Measurements from ENCODE around the gene CREB3L2.

The CREB3L2 gene

GRCh38 chr7:137954614-137955013 lies 47.3 kb downstream of the CREB3L2 start:
- no peak for TF ChIP-seq CTCF (IDR thresholded peaks at IDR 0.05; ENCODE audit: extremely low read depth, missing control alignments)
- DNase-seq (ENCODE audit: low spot score) = no peak

- no peak for TF ChIP-seq CTCF (IDR thresholded peaks at IDR 0.05; ENCODE audit: extremely low read depth, missing control alignments)
- no peak for DNase-seq (ENCODE audit: low spot score)
These were observed 48.0 kb downstream of the CREB3L2 start for GRCh38 chr7:137953665-137954470.

- TF ChIP-seq CTCF (IDR thresholded peaks at IDR 0.05; ENCODE audit: extremely low read depth, missing control alignments) = no peak
- DNase-seq (ENCODE audit: low spot score) = no peak
These were observed 48.7 kb downstream of the CREB3L2 start for GRCh38 chr7:137953043-137953664.

- DNase-seq (ENCODE audit: low spot score) = no peak
- no peak for TF ChIP-seq CTCF (IDR thresholded peaks at IDR 0.05; ENCODE audit: extremely low read depth, missing control alignments)
These were observed 49.5 kb downstream of the CREB3L2 start for GRCh38 chr7:137952426-137952805.

- DNase-seq (ENCODE audit: low spot score) = no peak
- TF ChIP-seq CTCF (IDR thresholded peaks at IDR 0.05; ENCODE audit: extremely low read depth, missing control alignments) = no peak
These were observed 50.0 kb downstream of the CREB3L2 start for GRCh38 chr7:137951700-137952425.

- no peak for TF ChIP-seq CTCF (IDR thresholded peaks at IDR 0.05; ENCODE audit: extremely low read depth, missing control alignments)
- DNase-seq (ENCODE audit: low spot score) = no peak
These were observed 50.9 kb downstream of the CREB3L2 start for GRCh38 chr7:137950967-137951366.

- no peak for DNase-seq (ENCODE audit: low spot score)
- no peak for TF ChIP-seq CTCF (IDR thresholded peaks at IDR 0.05; ENCODE audit: extremely low read depth, missing control alignments)
These were observed 51.6 kb downstream of the CREB3L2 start for GRCh38 chr7:137950263-137950621.
